Activated CD4-positive, alpha-beta T cell treated with anti-CD3 and anti-CD28 coated beads for 36 hours (primary cell): ENCODE measurements around the gene NPC2. TPM values are rescaled to one million over a fixed set of nuclear protein-coding genes. Genes with fewer than 3 reads are reported as not detected.

Experiments used
- ATAC-seq: fragments of 200-7000 bp; cut with Tn5 transposase; one replicate; pipeline ENCODE4 v1.10.0; 2021; ENCODE audit warnings: mild to moderate bottlenecking, moderate library complexity
- CTCF ChIA-PET: fragments of 350-600 bp; sonication (Branson Sonifier 250); formaldehyde crosslinking; loops from one replicate; lab custom pipeline; 2021; ENCODE audit warnings: antibody characterized with exemption; lab: Charles Lee
- POLR2A ChIA-PET: fragments of 350-600 bp; sonication (Branson Sonifier 250); formaldehyde crosslinking; loops from one replicate; lab custom pipeline; 2021; ENCODE audit warnings: antibody characterized with exemption, inconsistent platforms; lab: Charles Lee
- DNase-seq: peaks from one replicate; pipeline ENCODE4 v3.0.0-alpha.2; 2020
- H3K27ac Mint-ChIP-seq: one replicate; pipeline ENCODE4 v1.8.0; 2021; ENCODE audit warnings: mixed read lengths
- H3K27me3 Mint-ChIP-seq: one replicate; pipeline ENCODE4 v1.8.0; 2021; ENCODE audit warnings: mixed read lengths
- H3K36me3 Mint-ChIP-seq: one replicate; pipeline ENCODE4 v1.8.0; 2021; ENCODE audit warnings: low read depth, mixed read lengths
- H3K4me1 Mint-ChIP-seq: one replicate; pipeline ENCODE4 v1.8.0; 2021; ENCODE audit warnings: mixed read lengths
- H3K4me3 Mint-ChIP-seq: one replicate; pipeline ENCODE4 v1.8.0; 2021; ENCODE audit warnings: mild to moderate bottlenecking, moderate library complexity, mixed read lengths
- H3K9me3 Mint-ChIP-seq: one replicate; pipeline ENCODE4 v1.8.0; 2021; ENCODE audit warnings: low read depth, mixed read lengths
- intact Hi-C, 2 experiments: fragments of 100-400 bp; cut with DNase I in 1 of 2; cut with micrococcal nuclease in 1 of 2; formaldehyde crosslinking; loops; one replicate each; pipeline versions ENCODE4 v1.14.2 to v1.15.1; 2022 to 2024; cut with DNase I, micrococcal nuclease
- total RNA-seq, 2 experiments: library from RNA; stranded (reverse); gene quantifications; one replicate each; pipeline ENCODE4 v1.2.3, GENCODE V29; 2021

The NPC2 gene
- total RNA-seq, 2 experiments from 2014 or later: 27.3 to 56.9 TPM

- H3K4me3 Mint-ChIP-seq: no peak overlapping the region
- ATAC-seq (no peak), DNase-seq (no peak)
- ChIA-PET POLR2A (interaction anchor here (0.6 to 0.7 kb wide), 2 partner anchors 21 to 1726 kb away, joined by 3 read pairs; no protein-coding TSS in a partner anchor), CTCF (interaction anchor here (0.7 to 1.1 kb wide), 3 partner anchors 14 to 596 kb away, joined by 3 to 5 read pairs (median 3); no protein-coding TSS in a partner anchor)
- H3K4me1 Mint-ChIP-seq: no peaks in the 10 kb centered on the region
- no peaks in the 10 kb centered on the region for H3K9me3 Mint-ChIP-seq
- H3K27ac Mint-ChIP-seq: no peak overlapping the region
- no peaks in the 10 kb centered on the region for H3K36me3 Mint-ChIP-seq
- intact Hi-C loops: no loop called here
- peaks cover 4% of the 10 kb centered on the region for H3K27me3 Mint-ChIP-seq
Observed at GRCh38 chr14:74438351-74438915, 54.7 kb downstream of the NPC2 start.

- Mint-ChIP-seq H3K27ac (no peak overlapping the region), H3K4me1 (no peaks in the 10 kb centered on the region), H3K27me3 (peaks cover 6% of the 10 kb centered on the region), H3K9me3 (no peaks in the 10 kb centered on the region), H3K36me3 (no peaks in the 10 kb centered on the region), H3K4me3 (no peak overlapping the region)
- no peak for DNase-seq
- intact Hi-C loops: no loop called here
- ChIA-PET POLR2A (interaction anchor here (0.6 to 0.7 kb wide), 2 partner anchors 20 to 1727 kb away, joined by 3 read pairs; no protein-coding TSS in a partner anchor), CTCF (interaction anchor here (0.8 to 1.1 kb wide), 2 partner anchors 15 to 37 kb away, joined by 3 to 5 read pairs; no protein-coding TSS in a partner anchor)
- no peak for ATAC-seq
Observed at GRCh38 chr14:74437496-74438053, 55.5 kb downstream of the NPC2 start.

GRCh38 chr14:74434294-74434693 lies 58.8 kb downstream of the NPC2 start:
- Mint-ChIP-seq H3K4me3 (no peak overlapping the region), H3K36me3 (no peaks in the 10 kb centered on the region), H3K4me1 (no peaks in the 10 kb centered on the region), H3K9me3 (no peaks in the 10 kb centered on the region), H3K27me3 (peaks cover 17% of the 10 kb centered on the region), H3K27ac (no peak overlapping the region)
- ChIA-PET CTCF (no interaction called here), POLR2A (interaction anchor here (1.1 kb wide), 1 partner anchor 62 kb away, joined by 3 read pairs; no protein-coding TSS in a partner anchor)
- DNase-seq: no peak
- intact Hi-C loops: no loop called here
- no peak for ATAC-seq

- Mint-ChIP-seq H3K9me3 (no peaks in the 10 kb centered on the region), H3K27ac (no peak overlapping the region), H3K27me3 (peaks cover 34% of the 10 kb centered on the region), H3K4me1 (peaks cover 2% of the 10 kb centered on the region), H3K4me3 (no peak overlapping the region), H3K36me3 (no peaks in the 10 kb centered on the region)
- POLR2A ChIA-PET: no interaction called here
- ATAC-seq (no peak), DNase-seq (no peak)
- intact Hi-C loops: no loop called here
- CTCF ChIA-PET: interaction anchor here (0.7 kb wide), 1 partner anchor 240 kb away, joined by 4 read pairs; no protein-coding TSS in a partner anchor
Observed at GRCh38 chr14:74429991-74430390, 63.1 kb downstream of the NPC2 start.

Other genes with a start within 250 kb of the NPC2 start
- 10 to 100 TPM; 43.0 to 43.1 TPM for gene ABCD4, start 190.4 kb downstream of the NPC2 start, total RNA-seq
- gene VRTN, start 144.8 kb downstream of the NPC2 start, total RNA-seq: not detected
- not detected for gene SYNDIG1L, start 67.1 kb downstream of the NPC2 start, total RNA-seq
- 10 to 100 TPM; 29.5 to 35.9 TPM for gene ISCA2, start 460 bp upstream of the NPC2 start, total RNA-seq
- under 1 TPM; 0.04 to 0.37 TPM for gene LTBP2, start 118.9 kb upstream of the NPC2 start, total RNA-seq
- 10 to 100 TPM; 31.3 to 35.6 TPM for gene AREL1, start 219.8 kb upstream of the NPC2 start, total RNA-seq
- 100 to 1,000 TPM in 1 of 2 experiments, 10 to 100 TPM in 1; 87.7 to 112 TPM for gene FCF1, start 219.8 kb upstream of the NPC2 start, total RNA-seq